ENCODE results near the gene PLEKHF1. TPM values are rescaled to one million over a fixed set of nuclear protein-coding genes. Genes with fewer than 3 reads are reported as not detected.
A peak's percentile ranks its signal among the peaks of the same experiment; 100 is the strongest.

PLEKHF1 gene
- total and polyA plus RNA-seq, 2 of the 8 experiments (the other 6 are each of a cell fraction or from before 2014, with no cell fraction given): 11.1 to 18.4 TPM

DNA sequence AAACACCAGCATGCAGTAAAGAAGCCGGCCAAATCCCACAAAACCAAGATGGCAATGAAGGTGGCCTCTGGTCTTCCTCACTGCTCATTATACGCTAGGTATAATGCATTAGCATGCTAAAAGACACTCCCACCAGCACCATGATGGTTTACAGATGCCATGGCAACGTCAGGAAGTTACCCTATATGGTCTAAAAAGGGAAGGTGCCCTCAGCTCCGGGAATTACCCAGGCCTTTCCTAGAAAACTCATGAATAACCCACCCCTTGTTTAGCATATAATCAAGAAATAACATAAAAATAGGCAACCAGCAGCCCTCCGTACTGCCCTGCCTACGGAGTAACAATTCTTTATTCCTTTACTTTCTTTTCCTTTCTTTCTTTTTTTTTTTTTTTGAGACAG lies 21.1 kb upstream of the PLEKHF1 start:
- H4K91ac ChIP-seq (replicated peaks; ENCODE audit: insufficient read length, low read length): no peak overlapping the region
- no peak overlapping the region for H3K4me2 ChIP-seq (ENCODE audit: insufficient read depth in 1 of 2, low read depth in 2 of 2, low read length in 2 of 2)
- no peaks in the 10 kb centered on the region for H3K36me3 ChIP-seq (ENCODE audit: control insufficient read depth in 2 of 4, insufficient read depth in 4 of 4, low read length in 3 of 4)
- no peaks in the 10 kb centered on the region for H3K23me2 ChIP-seq (ENCODE audit: low read depth, low read length)
- no peaks in the 10 kb centered on the region for H3K79me2 ChIP-seq (ENCODE audit: control insufficient read depth in 1 of 2, insufficient read depth in 2 of 2, low read length in 2 of 2)
- no peak overlapping the region for H2BK15ac ChIP-seq (ENCODE audit: low read length)
- H4K5ac ChIP-seq (ENCODE audit: insufficient read length, low read depth, low read length): no peak overlapping the region
- WGBS, 2 experiments (ENCODE audit: extremely low coverage in 1 of 2, insufficient coverage in 1 of 2, insufficient read length in 1 of 2, insufficient replicate concordance in 2 of 2, low coverage in 1 of 2, low lambda C conversion rate in 2 of 2, missing lambda C conversion rate in 1 of 2): 88% methylated on average over 6 of the region's 6 CpGs; no CpG with 5 or more reads in 1 of the 2 experiments
- no peaks in the 10 kb centered on the region for H4K20me1 ChIP-seq (replicated peaks in 1 of 2; ENCODE audit: control insufficient read depth in 1 of 2, insufficient read depth in 2 of 2, low read length in 2 of 2)
- FAIRE-seq (no peak), DNase-seq (ENCODE audit: low read depth in 1 of 2, low spot score in 2 of 2) (no peak)
- no peak overlapping the region for H3K23ac ChIP-seq (ENCODE audit: insufficient read length)
- no peak overlapping the region for H2BK5ac ChIP-seq (ENCODE audit: low read depth, low read length)
- no peaks in the 10 kb centered on the region for H3K9me3 ChIP-seq (ENCODE audit: insufficient read depth in 2 of 2, low read depth in 1 of 2, low read length in 1 of 2)
- H3K14ac ChIP-seq (ENCODE audit: insufficient read length): no peak overlapping the region
- H3K27me3 ChIP-seq (replicated peaks in 1 of 4; ENCODE audit: control insufficient read depth in 3 of 4, extremely low read depth in 1 of 4, insufficient read depth in 3 of 4, low read length in 3 of 4): no peaks in the 10 kb centered on the region
- no peak overlapping the region for H3K4me3 ChIP-seq (ENCODE audit: extremely low read depth in 1 of 4, insufficient read depth in 2 of 4, low read depth in 3 of 4, low read length in 4 of 4)
- peaks cover 3 to 12% (median 6%) of the 10 kb centered on the region in 4 experiments; a peak in 6 of 7 replicates for H3K4me1 ChIP-seq (replicated peaks in 1 of 4; ENCODE audit: control insufficient read depth in 3 of 4, insufficient read depth in 4 of 4, low read length in 3 of 4)
- H3K79me1 ChIP-seq (ENCODE audit: low read depth, low read length): no peaks in the 10 kb centered on the region
- H2AK5ac ChIP-seq (ENCODE audit: low read depth, low read length): no peak overlapping the region
- no peak overlapping the region for H2BK20ac ChIP-seq (ENCODE audit: low read length)
- no peak overlapping the region for H3K4ac ChIP-seq (replicated peaks; ENCODE audit: insufficient read length, low read depth, low read length)
- no peak overlapping the region for H4K8ac ChIP-seq (ENCODE audit: extremely low read depth, insufficient read depth, low read length)
- no peak overlapping the region for H2BK120ac ChIP-seq (replicated peaks; ENCODE audit: low read depth, low read length)
- no peak overlapping the region for H2AFZ ChIP-seq (ENCODE audit: low read length)
- POLR2A ChIA-PET (ENCODE audit: partially characterized antibody): no interaction called here
- no peak overlapping the region for H2BK12ac ChIP-seq (ENCODE audit: low read depth, low read length)
- CTCF ChIA-PET (ENCODE audit: partially characterized antibody): interaction anchor here (1.1 to 1.7 kb wide), 3 partner anchors 34 to 72 kb away, joined by 3 to 6 read pairs (median 4); partner anchors contain the start of gene POP4
- H3K18ac ChIP-seq (ENCODE audit: extremely low read depth, low read length): no peak overlapping the region
- no peak overlapping the region for H3K9ac ChIP-seq (replicated peaks in 1 of 4; ENCODE audit: extremely low read depth in 1 of 4, low read depth in 3 of 4, low read length in 3 of 4)
- TF ChIP-seq SAP30 (IDR thresholded peaks at IDR 0.05; ENCODE audit: insufficient read depth, insufficient replicate concordance, low read length): no peak
- TF ChIP-seq SUZ12 (IDR thresholded peaks at IDR 0.05; ENCODE audit: low read length): no peak
- no peak for TF ChIP-seq NRF1 (IDR thresholded peaks at IDR 0.05; ENCODE audit: low read depth, low read length)
- peak; percentile 58; the same call in 1 of the 2 replicates for TF ChIP-seq SRF (IDR thresholded peaks at IDR 0.05; ENCODE audit: low read depth, low read length)
- no peak overlapping the region for H3K56ac ChIP-seq (replicated peaks; ENCODE audit: insufficient read length, low read depth, low read length)
- H3K27ac ChIP-seq (ENCODE audit: low read depth, low read length): no peak overlapping the region

Data from H1 (cell line).